Gastroesophageal sphincter (tissue), 4 donors: Measurements from ENCODE around the gene GOLIM4. TPM values are rescaled to one million over a fixed set of nuclear protein-coding genes. Genes with fewer than 3 reads are reported as not detected.

ENCODE experiments used
- ATAC-seq: fragments of 150-250 bp; one replicate; pipeline ENCODE4 v1.9.1; 2016; ENCODE audit warnings: mild to moderate bottlenecking, moderate library complexity
- H3K27ac ChIP-seq, 4 donors: fragments of 200-600 bp; sonication (generic) in 3 of 4; 1 replicate in 3 of 4; 2 replicates in 1 of 4; pipeline ENCODE4 v1.5.1; 2016 to 2019
- H3K27me3 ChIP-seq: fragments of 200-600 bp; sonication (generic); one replicate; pipeline ENCODE4 v1.5.1; 2019
- H3K36me3 ChIP-seq, 2 donors: fragments of 200-600 bp; sonication (generic); one replicate each; pipeline ENCODE4 v1.5.1; 2019; ENCODE audit warnings: control low read depth in 1 of 2
- H3K4me1 ChIP-seq, 3 donors: fragments of 200-600 bp; sonication (generic); 1 replicate in 2 of 3; 2 replicates in 1 of 3; pipeline ENCODE4 v1.5.1; 2016 to 2019; ENCODE audit warnings: control low read depth in 2 of 3
- H3K4me3 ChIP-seq, 2 donors: fragments of 200-600 bp; sonication (generic); one replicate each; pipeline ENCODE4 v1.5.1; 2019; ENCODE audit warnings: mild to moderate bottlenecking in 1 of 2, moderate library complexity in 1 of 2
- H3K9me3 ChIP-seq, 3 donors: fragments of 200-600 bp; sonication (generic); one replicate each; pipeline ENCODE4 v1.5.1; 2017 to 2019; ENCODE audit warnings: control low read depth in 2 of 3
- CTCF ChIP-seq, 4 experiments: fragments of 200-600 bp in 2 of 4; fragments of 450-650 bp in 2 of 4; sonication (generic) in 1 of 4; IDR thresholded peaks; one replicate each; pipeline ENCODE4 v1.5.1; 2017 to 2019; ENCODE audit warnings: antibody characterized with exemption in 4 of 4, mild to moderate bottlenecking in 2 of 4, moderate library complexity in 2 of 4
- EP300 ChIP-seq: sonication (generic); formaldehyde crosslinking; IDR thresholded peaks from one replicate; pipeline ENCODE4 v1.6.1; 2017; ENCODE audit warnings: antibody characterized with exemption, mild to moderate bottlenecking
- POLR2A ChIP-seq, 2 donors: fragments of 450-650 bp; IDR thresholded peaks; one replicate each; pipeline ENCODE4 v1.6.1; 2017; ENCODE audit warnings: antibody characterized with exemption in 2 of 2, mild to moderate bottlenecking in 2 of 2, moderate library complexity in 1 of 2
- POLR2AphosphoS5 ChIP-seq: sonication (generic); formaldehyde crosslinking; IDR thresholded peaks from one replicate; pipeline ENCODE4 v1.6.1; 2017; ENCODE audit warnings: antibody characterized with exemption
- WGBS, 2 donors: methylation state at CpG; one replicate each; pipeline ENCODE4 v1.1.5; 2018; ENCODE audit warnings: low coverage in 1 of 2; 5-methylcytosine and 5-hydroxymethylcytosine counted together
- total RNA-seq, 4 donors: library from RNA; depleted of rRNA; stranded (reverse); fragments of >200 nt; gene quantifications; one replicate each; pipeline ENCODE4 v1.1.0, GENCODE V29; 2016

Gene GOLIM4
- total RNA-seq, 4 donors from 2014 or later: 41.8 to 49.3 (median 47.8) TPM

GRCh38 chr3:168066882-168067281 is 28.8 kb downstream of the GOLIM4 start:
- H3K9me3 ChIP-seq: no peaks in the 10 kb centered on the region
- no peaks in the 10 kb centered on the region for H3K27me3 ChIP-seq
- TF ChIP-seq POLR2AphosphoS5: no peak
- TF ChIP-seq EP300: no peak
- no peak for TF ChIP-seq CTCF (IDR thresholded peaks at IDR 0.05)
- no peak overlapping the region for H3K27ac ChIP-seq
- peaks cover 4 to 54% (median 8%) of the 10 kb centered on the region in 3 donors for H3K4me1 ChIP-seq
- no peaks in the 10 kb centered on the region for H3K36me3 ChIP-seq
- ATAC-seq: no peak
- no peak overlapping the region for H3K4me3 ChIP-seq

- H3K27ac ChIP-seq: no peak overlapping the region
- H3K4me1 ChIP-seq: peaks cover 3 to 49% (median 8%) of the 10 kb centered on the region in 3 donors
- no peak for ATAC-seq
- H3K4me3 ChIP-seq: no peak overlapping the region
- no peaks in the 10 kb centered on the region for H3K9me3 ChIP-seq
- H3K27me3 ChIP-seq: no peaks in the 10 kb centered on the region
- no peaks in the 10 kb centered on the region for H3K36me3 ChIP-seq
- no peak for TF ChIP-seq POLR2AphosphoS5
- TF ChIP-seq POLR2A (IDR thresholded peaks at IDR 0.05): no peak
- no peak for TF ChIP-seq CTCF (IDR thresholded peaks at IDR 0.05)
- no peak for TF ChIP-seq EP300
Measured at GRCh38 chr3:168065569-168065968, 30.2 kb downstream of the GOLIM4 start.

- Histone ChIP-seq H3K4me1 (peaks cover 3 to 53% (median 8%) of the 10 kb centered on the region in 3 donors), H3K9me3 (no peaks in the 10 kb centered on the region), H3K27me3 (no peaks in the 10 kb centered on the region), H3K4me3 (no peak overlapping the region), H3K27ac (no peak overlapping the region), H3K36me3 (no peaks in the 10 kb centered on the region)
- ATAC-seq: no peak
- TF ChIP-seq CTCF (IDR thresholded peaks at IDR 0.05) (no peak), POLR2A (IDR thresholded peaks at IDR 0.05) (no peak), POLR2AphosphoS5 (no peak), EP300 (no peak)
Measured at GRCh38 chr3:168063122-168063521, 32.6 kb downstream of the GOLIM4 start.

GRCh38 chr3:168062679-168063078 is 33.0 kb downstream of the GOLIM4 start:
- 52 to 86% methylated on average over 2 to 6 of the region's 6 CpGs for WGBS, 2 donors
- ATAC-seq: no peak
- Histone ChIP-seq H3K36me3 (no peaks in the 10 kb centered on the region), H3K27me3 (no peaks in the 10 kb centered on the region), H3K4me3 (no peak overlapping the region), H3K4me1 (peaks cover 3 to 55% (median 8%) of the 10 kb centered on the region in 3 donors), H3K9me3 (no peaks in the 10 kb centered on the region), H3K27ac (no peak overlapping the region)
- TF ChIP-seq EP300 (no peak), POLR2AphosphoS5 (no peak), CTCF (IDR thresholded peaks at IDR 0.05) (no peak), POLR2A (IDR thresholded peaks at IDR 0.05) (no peak)

- WGBS, 2 donors: 55 to 74% methylated on average over 5 of the region's 5 CpGs
- Histone ChIP-seq H3K4me1 (peaks cover 3 to 55% (median 8%) of the 10 kb centered on the region in 3 donors), H3K36me3 (no peaks in the 10 kb centered on the region), H3K9me3 (no peaks in the 10 kb centered on the region), H3K27ac (no peak overlapping the region), H3K27me3 (no peaks in the 10 kb centered on the region), H3K4me3 (no peak overlapping the region)
- TF ChIP-seq POLR2A (IDR thresholded peaks at IDR 0.05) (no peak), POLR2AphosphoS5 (no peak), CTCF (IDR thresholded peaks at IDR 0.05) (no peak), EP300 (no peak)
- ATAC-seq: no peak
Measured at GRCh38 chr3:168061332-168061996, 34.3 kb downstream of the GOLIM4 start.
